Smooth muscle cell of the brain vasculature (primary cell): ENCODE results near the gene COL4A1.

ENCODE experiments used
- DNase-seq: peaks from one replicate; pipeline ENCODE4 v3.0.0-alpha.2; 2012; ENCODE audit warnings: low read depth, low spot score

The COL4A1 gene

DNA sequence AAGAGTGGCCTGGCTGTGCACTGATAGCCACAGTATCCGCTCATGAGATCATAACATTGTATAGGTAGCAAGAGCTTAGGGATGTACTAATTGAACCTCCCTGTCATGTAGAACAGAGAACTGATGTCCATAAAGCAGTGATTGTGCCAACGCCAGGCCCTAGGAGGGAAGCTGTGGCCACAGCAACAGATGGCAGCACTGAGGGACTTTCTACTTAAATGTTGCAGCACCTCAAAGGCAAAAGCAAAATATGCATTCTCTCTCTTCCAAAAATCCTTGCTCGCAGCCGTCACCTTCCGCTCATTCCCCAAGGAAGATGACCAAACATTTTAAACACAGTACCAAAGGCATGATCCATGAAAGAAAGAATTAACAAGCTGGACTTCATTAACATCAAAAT is 32.3 kb downstream of the COL4A1 start:
- DNase-seq: no peak

DNA sequence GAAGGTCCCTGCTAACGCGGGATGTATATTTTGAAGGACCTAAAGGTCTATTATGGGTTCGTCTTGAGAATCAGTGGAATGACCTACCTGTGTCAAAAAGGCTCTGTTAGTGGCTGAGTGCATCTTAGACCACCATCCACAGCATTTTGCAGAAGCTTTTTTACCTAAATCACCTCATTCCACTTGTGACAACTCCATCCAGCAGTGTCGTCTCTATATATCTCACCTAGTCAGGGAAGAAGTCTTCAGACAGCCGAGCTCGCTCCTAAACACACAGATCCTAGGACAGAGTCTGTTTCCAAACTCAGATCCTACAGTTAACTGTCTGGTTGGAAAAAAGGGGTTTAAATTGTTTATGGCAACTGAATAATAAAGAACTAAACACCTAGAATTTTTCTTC is 33.7 kb downstream of the COL4A1 start:
- no peak for DNase-seq

DNA sequence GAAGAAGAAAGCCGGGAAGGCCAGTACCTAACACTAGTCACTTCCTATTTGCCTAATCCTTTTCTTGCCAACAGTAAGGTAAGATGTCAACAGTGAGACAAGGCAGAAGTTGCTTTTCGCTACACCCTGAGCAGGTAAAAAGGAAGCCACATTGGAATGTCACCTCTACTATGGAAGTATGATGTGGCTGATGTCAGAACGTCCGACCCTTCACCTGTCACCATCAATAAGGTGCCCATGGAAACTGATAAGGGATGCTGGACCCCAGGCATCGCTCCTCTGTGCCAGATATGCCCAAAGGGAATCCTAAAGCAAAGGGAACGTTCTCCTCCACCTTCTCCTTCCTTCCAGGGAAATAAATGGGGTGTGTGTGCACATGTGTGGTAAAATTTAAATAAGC is 34.3 kb downstream of the COL4A1 start:
- no peak for DNase-seq

DNA sequence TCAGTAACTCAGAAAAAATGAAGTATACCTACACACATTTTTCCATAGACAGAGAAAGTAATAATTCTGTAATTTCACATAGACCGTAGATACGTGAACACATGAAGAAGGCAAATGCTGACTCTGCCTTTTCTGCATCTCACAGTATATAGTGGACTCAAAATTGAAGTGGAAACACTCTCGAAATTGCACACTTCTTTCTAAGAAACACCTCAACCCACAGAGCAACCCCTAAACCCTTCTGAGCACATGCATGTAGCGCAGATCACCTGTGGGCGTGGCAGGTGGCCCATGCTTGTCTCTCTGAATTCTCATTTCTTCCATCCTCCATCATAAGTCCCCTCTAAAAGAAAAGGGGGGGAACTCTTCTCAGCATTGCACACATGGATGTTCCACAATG is 34.7 kb downstream of the COL4A1 start:
- no peak for DNase-seq

DNA sequence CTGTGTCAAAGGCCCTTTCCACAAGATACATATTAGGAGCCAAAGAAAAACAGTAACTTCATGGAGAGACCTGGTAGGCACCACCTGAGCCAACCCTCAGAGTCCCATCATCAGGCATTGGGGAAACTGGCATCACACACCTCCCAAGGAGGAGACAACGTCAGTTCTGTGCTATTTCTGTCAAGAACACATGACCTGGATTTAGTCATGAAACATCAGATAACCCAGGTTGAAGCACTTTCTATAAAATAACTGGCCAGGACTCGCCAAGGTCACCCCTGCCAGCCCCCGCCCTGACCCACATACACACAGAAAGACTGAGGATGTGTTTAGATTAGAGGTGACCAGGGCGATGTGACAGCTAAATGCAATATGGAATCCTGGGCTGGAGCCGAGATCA is 35.6 kb downstream of the COL4A1 start:
- DNase-seq: no peak

DNA sequence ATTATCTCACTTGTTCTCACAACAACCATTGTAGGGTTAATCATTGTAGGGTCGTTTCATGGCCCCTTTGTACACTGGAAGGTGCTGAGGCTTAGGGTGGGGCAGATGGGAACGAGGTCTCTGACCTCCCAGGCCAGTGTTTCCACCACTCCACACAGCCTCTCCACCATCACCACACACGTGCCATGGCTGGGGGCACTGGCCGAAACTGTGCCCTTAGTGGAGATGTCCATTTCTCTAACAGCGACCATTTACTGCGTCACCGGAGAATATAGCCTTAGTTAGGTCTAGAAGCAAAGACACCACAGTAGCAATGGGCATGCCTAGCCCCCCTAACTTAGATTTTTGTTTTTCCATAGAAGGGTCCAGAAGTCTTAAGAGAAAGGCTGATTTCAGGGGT is 36.5 kb downstream of the COL4A1 start:
- DNase-seq: no peak

DNA sequence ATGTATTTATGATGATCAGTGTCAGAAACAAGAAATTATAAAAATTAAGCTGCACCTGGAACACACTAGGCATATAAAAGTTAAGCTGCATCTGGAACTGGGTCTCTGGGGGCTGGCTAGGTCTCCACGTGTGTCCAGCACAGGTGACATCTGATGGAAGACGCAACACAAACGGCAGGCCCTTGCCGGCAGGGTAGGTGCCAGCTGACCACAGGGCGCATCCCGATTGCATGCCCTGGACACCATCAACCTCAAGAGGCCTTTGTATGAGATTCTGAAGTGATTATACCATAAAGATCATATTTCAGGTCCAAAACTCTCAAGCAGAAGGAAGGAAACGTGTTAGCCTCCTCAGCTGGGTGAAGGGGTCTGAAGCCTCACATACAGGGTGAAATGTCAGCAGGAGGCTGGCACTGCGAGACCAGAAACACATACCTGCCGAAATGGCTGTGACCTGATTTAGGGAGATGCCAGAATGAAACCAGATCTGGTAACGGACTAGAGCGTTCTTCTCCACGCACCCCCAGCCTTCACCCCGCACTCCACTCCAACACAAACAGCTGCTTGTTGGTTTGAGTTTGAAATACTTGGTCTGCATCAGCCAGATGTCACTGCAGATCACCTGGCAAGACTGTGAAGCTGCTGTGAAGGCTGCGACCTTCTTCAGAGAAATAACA is 37.3 kb downstream of the COL4A1 start:
- DNase-seq: no peak

DNA sequence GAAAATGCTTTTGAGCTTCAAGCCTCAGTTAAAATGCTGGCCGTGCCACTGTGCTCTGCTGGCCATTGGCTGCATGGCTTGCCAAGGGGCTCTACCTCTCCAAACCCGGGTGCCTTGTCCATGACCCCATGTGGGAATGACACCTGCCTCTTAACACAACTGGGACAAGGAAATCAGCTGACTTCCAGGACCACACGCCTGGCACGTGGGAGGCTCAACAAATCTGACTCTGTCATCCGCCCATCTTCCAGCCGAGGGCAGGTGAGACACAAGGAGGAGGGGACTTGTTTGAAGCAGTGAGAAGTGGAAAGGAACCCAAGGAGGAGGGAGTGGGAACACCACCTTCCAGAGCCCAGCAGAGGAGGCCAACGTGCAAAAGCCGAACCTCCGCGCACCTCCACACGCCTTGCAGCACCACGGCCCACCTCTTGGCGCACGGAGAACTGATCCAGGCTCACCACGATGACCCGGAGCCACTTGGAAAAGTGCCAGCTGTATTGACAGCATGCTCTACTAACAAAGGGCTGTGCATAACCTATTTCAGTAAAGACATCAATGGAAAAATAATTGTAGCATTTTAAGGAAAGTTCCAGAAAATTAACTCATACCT is 38.3 kb downstream of the COL4A1 start:
- no peak for DNase-seq

DNA sequence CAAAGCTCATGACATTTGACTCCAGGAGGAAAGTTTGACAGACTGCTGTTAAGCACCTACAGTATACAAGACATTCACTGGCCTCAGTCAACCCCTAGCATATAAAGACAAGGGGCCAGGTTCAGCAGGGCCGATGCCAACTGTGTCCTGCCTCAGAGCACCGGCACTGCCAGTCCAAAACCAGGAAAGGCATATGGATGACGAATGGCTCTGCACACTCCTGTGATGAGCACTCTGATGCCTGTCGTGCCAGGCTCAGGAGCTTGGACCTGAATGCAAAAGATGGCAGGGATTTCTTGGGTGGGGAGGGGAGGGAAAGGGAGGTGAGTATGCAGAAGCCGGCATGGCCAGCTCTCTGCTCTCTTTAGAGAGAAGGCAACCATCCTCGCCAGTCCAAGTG is 38.9 kb downstream of the COL4A1 start:
- no peak for DNase-seq

DNA sequence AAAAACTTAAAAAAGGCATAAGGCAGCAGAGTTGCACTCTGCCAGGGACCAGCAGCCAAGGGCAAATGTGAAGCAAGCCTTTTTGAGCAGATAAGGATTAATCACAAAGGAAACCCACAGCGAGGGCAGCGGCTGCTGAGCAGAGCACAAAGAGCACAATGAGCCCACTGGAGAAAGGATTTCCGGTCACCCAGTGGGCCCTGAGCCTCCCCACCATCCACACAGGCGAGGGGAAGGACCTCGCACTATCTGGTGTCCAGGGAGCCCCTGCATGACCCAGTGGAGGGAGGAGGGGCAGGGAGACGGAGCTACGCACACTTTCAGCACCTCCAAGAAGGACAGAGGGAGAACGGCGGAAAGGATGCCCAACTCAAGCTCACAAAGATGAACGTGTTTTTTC is 40.0 kb downstream of the COL4A1 start:
- DNase-seq: no peak

DNA sequence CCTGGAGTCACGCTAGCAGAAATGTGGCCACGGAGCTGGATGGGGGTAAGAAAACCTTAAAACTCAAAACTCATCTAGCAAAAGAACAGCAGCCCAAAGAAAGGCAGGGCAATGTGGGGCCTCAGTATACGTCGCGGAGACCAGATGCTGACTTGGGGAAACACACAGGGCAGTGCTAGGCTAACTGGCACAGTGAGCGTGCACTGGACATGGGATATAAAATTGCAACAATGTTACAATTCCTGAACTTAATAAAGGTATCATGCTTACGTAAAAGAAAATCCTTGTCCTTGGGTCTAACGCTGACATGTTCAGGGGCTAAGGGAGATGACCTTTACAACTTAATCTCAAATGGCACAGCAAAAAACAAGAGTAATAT is 40.5 kb downstream of the COL4A1 start:
- no peak for DNase-seq

DNA sequence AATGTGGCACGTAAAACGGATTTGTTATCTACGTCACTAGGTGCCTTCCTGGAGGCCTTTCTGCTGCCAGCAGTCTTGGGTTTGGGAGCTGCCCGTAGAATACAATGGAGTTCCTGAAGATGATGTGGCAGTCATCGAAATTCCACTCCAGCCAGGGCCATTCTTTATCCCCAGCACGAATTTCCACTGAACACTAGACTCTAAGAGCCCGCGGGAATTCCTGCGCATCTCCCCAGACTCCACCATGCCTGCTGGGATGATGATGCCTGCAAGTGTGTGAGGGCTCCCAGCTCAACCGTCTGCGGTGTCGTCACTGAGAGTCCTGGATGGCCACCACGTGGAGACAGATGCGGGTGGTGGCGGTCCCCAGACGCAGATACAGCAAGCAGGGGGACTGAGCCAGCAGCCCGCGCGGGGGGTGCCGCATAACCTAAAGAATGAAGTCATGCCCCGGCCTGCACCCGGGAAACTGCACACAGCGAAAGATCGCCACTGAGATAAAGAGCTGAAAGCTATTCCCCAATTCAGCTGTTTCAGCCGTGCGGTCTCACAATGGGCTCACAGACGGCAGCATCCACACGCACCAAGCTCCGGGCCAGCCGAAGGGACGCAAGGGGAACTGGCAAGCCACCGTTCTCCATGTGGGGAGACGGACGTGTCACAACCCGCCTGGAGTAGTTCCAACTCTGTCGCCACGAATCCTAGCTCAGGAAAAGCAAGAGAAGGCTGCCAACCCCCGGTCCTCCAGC is 41.1 kb downstream of the COL4A1 start:
- DNase-seq: no peak

DNA sequence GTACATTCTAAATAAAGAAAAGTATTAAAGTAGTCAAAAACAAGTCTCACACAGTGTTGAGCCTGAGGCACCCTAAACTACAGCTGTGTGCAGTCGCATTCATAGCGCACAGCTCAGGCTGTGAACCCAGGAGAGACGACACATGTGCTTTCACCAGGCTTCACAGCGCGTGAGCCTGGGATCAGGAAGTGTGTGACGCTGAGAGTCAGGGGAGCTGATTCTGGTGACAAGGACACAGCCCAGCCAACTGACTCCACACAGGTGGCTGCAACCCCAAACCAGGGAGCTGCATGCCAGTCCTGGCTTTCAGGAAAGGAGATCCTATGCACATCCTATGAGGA is 41.6 kb downstream of the COL4A1 start:
- no peak for DNase-seq

DNA sequence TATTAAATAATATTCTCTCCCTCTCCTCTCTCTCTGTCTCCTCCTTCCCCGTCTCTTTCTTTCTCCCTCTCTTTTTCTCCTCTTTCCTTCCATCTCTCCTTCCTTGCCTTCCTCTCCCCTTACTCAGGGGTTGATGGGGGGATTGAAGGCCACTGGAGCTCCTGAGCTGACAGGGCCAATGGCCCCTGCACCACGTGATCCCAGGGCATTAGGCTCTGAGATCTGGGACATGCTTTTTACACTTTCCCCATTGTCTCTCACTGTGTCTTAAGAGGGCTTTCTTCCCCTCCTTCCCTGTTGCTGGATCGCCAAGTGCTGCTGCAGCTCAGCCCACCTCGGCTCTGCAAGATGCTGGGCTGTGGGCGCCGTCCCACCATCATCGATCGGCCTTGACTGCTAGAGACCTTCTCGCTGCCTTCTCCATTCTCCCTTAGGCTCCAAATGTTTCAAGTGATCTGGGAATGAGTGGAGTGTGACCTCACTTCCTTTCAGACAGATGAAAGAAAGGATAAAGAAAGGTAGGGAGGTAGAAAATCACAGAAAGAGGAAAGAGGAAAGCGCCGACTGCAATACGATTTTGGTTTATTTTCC is 42.2 kb downstream of the COL4A1 start:
- no peak for DNase-seq

DNA sequence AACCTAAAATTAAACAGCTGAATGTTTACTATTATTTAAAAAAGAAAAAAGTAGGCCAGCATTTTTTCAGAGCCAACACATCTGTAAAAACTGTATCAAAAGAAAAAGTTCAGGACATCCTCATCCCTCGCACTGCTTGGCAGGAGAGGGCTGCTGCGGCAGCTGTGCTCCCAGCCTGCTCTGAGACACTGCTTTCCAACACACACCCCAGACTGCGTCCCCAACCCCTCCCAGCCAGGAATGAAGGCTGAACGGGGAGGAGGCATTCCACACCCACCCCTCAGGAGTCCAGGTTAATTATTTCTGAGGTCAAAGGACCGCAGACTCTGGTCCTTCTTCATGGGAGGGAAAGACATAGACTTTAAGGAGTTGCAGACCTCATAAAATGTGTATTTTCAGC is 43.1 kb downstream of the COL4A1 start:
- DNase-seq: no peak

DNA sequence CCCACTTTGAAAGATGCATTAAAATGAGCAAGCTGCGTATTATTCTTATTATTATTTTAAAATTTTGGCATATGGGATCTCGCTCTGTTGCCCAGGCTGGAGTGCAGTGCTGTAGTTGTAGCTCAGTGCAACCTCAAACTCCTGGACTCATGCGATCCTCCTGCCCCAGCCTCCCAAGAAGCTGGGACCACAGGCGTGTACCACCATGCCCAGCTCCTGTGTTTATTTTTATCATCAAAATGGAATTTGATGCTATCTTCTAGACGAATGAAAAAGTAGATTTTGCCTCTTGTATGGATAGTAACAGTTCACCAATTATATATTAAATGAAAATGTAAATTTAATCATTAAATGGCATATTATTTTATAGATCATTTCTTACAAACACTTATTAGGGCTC is 43.6 kb downstream of the COL4A1 start:
- DNase-seq: no peak

DNA sequence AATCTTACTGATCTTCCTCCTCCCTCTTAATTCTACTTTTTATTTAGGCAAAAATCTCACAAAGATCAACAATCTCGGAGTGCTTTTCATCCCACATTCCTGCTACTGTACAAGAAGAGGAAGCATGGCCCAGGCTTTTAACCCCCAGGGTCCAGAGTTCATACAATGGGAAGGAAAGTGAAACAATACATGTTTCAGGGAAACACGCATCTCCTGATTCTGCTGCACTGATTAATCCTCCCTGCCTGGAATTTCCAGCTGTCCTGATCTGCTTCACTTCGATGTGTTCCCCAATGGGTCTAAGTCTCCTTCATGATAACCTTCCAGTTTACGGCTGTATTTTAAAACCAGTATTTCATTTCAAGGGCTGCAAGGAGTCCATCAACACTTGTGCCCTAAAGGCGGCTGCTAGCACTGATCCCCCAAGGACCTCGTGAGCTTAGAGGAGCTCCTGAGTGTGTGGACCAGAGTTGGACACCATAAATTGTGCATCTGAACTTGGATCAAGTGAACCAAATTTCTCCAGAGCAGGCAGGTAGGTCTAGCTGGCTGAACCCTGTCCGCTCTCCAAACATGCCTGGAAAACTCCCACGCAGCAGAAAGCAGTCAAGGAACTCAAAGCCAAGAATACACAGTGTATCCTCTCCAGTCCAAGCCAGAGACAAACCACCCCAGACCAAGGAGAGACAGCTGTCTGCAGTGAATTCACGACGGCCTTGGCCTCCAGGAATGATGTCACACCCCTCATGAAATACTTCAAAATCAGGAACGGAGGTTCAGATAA is 44.3 kb downstream of the COL4A1 start:
- DNase-seq: no peak

DNA sequence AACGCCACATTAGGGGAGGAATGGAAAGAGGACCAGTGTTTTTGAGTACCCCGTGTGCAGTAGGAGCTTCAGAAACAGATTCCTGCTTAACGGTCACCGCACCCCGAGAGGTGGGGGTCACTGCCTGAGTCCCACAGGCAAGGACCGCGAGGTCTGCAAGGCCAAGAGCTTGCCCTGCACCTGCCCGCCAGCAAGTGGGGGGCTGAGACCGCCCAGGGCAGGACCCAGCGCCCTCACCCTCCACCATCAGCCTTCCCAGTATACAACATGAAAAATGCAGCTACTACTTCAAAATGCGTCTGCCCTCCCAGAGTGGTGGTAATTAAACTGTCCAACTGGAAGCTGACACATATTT is 44.9 kb downstream of the COL4A1 start:
- DNase-seq: no peak

DNA sequence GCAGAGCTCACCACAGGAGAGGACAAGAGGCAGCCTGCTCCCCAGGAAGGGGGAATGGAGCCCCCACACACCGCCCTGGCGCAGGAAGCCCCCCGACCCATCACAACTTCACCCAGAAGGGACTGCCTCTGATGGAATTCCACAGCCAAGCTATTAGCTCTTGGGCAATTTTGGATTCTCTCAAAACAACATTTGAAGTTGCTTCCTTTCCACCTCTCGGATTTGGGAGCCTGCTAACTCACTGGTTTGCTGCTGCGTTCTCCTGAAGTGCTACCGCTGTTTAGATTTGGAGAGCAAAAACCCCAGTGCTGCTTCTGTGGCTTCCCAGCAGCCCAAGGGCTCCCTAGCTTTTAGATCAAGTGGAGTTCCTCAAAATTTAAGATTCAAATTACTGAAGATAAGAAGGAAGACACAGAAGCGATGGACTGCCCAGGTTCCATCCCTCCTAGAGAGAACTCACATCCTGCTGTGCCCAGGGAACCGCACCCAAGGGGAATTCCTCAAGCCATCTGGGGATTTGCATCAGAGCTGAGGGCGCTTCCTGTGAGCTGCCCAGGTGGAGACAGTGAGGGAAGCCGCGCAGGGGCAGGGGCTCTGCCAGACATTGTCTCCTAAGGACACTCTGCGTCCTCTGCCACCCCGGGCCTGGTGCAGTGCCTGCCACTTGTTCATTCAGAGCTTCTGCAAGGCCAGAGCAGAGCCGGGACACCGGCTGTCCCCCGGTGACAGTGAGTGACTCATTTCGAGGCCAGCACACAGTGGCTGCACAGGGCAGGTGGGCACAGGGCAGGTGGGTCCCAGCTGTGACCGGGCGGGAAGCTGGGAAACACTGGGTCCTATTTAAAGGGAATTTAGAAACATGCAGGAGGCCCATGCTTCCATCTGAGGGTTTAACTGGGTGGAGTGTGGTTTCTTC is 45.5 kb downstream of the COL4A1 start:
- DNase-seq: no peak

DNA sequence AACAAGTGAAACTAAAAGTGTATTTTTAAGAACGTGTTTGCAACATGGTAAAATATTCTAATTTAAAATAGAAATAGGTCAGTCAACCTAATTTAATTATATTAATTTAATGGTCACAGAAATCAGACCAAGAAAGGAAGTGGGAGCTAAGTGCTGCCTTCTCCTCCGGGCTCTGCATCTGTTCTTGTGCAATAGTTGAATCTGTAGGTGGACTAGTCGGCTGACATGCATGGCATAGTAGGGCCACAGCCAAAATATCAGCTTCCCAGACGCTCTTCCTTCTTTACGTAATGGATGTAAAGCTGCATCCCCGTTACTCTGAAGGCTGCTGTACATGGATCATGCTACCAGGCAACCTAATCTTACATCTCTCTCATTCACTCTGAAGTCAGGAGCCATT is 47.3 kb downstream of the COL4A1 start:
- no peak for DNase-seq
